Smooth muscle cell (in vitro differentiated cells): Measurements from ENCODE around the gene FAM222A. TPM values are rescaled to one million over a fixed set of nuclear protein-coding genes. Genes with fewer than 3 reads are reported as not detected.

Experiments
- DNase-seq: peaks from one replicate; lab custom pipeline; 2025; ENCODE audit not compliant: unreplicated experiment; lab: John Stamatoyannopoulos, UW
- H2AFZ ChIP-seq: fragments of 200-600 bp; sonication (generic); 2 replicates; pipeline ENCODE4 v1.6.0; 2016; ENCODE audit warnings: antibody characterized with exemption, low read depth, mild to moderate bottlenecking
- H3F3A ChIP-seq: fragments of 200-600 bp; sonication (generic); 2 replicates; pipeline ENCODE4 v1.6.0; 2017; ENCODE audit warnings: antibody characterized with exemption, low read depth
- H3K27ac ChIP-seq: fragments of 200-600 bp; sonication (generic); 2 replicates; pipeline ENCODE4 v1.5.1; 2016; ENCODE audit warnings: low read depth, mild to moderate bottlenecking
- H3K27me3 ChIP-seq: fragments of 200-600 bp; sonication (generic); 2 replicates; pipeline ENCODE4 v1.6.1; 2016; ENCODE audit warnings: low read depth, mild to moderate bottlenecking
- H3K36me3 ChIP-seq: fragments of 200-600 bp; sonication (generic); 2 replicates; pipeline ENCODE4 v1.5.1; 2016; ENCODE audit warnings: low read depth
- H3K4me1 ChIP-seq: fragments of 200-600 bp; sonication (generic); 2 replicates; pipeline ENCODE4 v1.5.1; 2016; ENCODE audit warnings: low read depth
- H3K4me2 ChIP-seq: fragments of 200-600 bp; sonication (generic); 2 replicates; pipeline ENCODE4 v1.6.0; 2016; ENCODE audit warnings: mild to moderate bottlenecking
- H3K4me3 ChIP-seq: fragments of 200-600 bp; sonication (generic); 2 replicates; pipeline ENCODE4 v1.5.1; 2016; ENCODE audit warnings: mild to moderate bottlenecking
- H3K79me2 ChIP-seq: fragments of 200-600 bp; sonication (generic); 2 replicates; pipeline ENCODE4 v1.6.0; 2016; ENCODE audit warnings: low read depth, mild to moderate bottlenecking
- H3K9ac ChIP-seq: fragments of 200-600 bp; sonication (generic); 2 replicates; pipeline ENCODE4 v1.6.0; 2016; ENCODE audit warnings: low read depth
- H3K9me3 ChIP-seq: fragments of 200-600 bp; sonication (generic); replicated peaks from 2 replicates; pipeline ENCODE4 v1.5.1; 2016; ENCODE audit warnings: low read depth
- H4K20me1 ChIP-seq: fragments of 200-600 bp; sonication (generic); 2 replicates; pipeline ENCODE4 v1.6.0; 2016; ENCODE audit warnings: low read depth
- CTCF ChIP-seq: fragments of 200-600 bp; sonication (generic); IDR thresholded peaks from 2 replicates; pipeline ENCODE4 v1.5.1; 2017; ENCODE audit warnings: borderline replicate concordance, mild to moderate bottlenecking, antibody characterized with exemption; ENCODE audit not compliant: insufficient read depth, poor library complexity, severe bottlenecking
- WGBS: methylation state at CpG from one replicate; pipeline ENCODE4 v1.1.7; 2016; ENCODE audit warnings: low lambda C conversion rate; 5-methylcytosine and 5-hydroxymethylcytosine counted together
- polyA plus RNA-seq: library from polyadenylated mRNA; unstranded; fragments of >200 nt; fragmentation: Nextera tagmentation; extraction: Ambion mirVana; gene quantifications from 2 replicates; pipeline ENCODE4 v1.2.1, GENCODE V29; 2016
- total RNA-seq: library from RNA; depleted of rRNA; stranded (reverse); fragments of >200 nt; gene quantifications from 2 replicates; pipeline ENCODE4 v1.2.3, GENCODE V29; 2014

Gene FAM222A
- total and polyA plus RNA-seq, 2 experiments from 2014 or later, result 0.85 to 1.7 TPM

GRCh38 chr12:109758426-109759420 lies 45.1 kb downstream of the FAM222A start:
- TF ChIP-seq CTCF, result no peak
- no peaks in the 10 kb centered on the region for H3K79me2 ChIP-seq
- no peak overlapping the region for H3K4me3 ChIP-seq
- H3K27ac ChIP-seq, result no peak overlapping the region
- no peak overlapping the region for H2AFZ ChIP-seq
- no peak for DNase-seq
- H3K27me3 ChIP-seq, result no peaks in the 10 kb centered on the region
- H3K4me1 ChIP-seq, result no peaks in the 10 kb centered on the region
- WGBS, result 84% methylated on average over 15 of the region's 15 CpGs
- no peak overlapping the region for H3K4me2 ChIP-seq
- no peak overlapping the region for H3K9ac ChIP-seq
- H3K9me3 ChIP-seq, result no peaks in the 10 kb centered on the region
- no peaks in the 10 kb centered on the region for H3F3A ChIP-seq
- no peaks in the 10 kb centered on the region for H4K20me1 ChIP-seq
- no peaks in the 10 kb centered on the region for H3K36me3 ChIP-seq

DNA sequence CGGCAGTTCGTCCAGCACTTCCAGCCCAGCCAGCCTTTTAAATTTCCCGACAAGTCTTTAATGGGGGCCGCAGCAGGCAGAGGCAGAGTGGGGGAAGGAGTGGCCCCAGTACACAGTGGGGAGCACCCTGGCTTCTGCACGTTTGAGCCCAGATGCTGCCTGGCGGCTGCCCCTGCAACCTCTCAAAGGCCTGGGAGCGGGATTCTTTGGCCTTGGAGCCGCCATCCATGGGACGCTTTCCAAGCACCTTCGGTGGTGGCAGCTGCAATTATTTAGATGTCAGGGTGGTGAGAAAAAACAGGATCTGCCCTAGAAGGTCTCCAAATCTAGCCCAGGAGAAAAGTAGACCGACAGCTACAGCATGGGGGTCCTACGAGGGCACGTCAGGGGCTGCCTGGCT lies 46.0 kb downstream of the FAM222A start:
- no peak overlapping the region for H3K9ac ChIP-seq
- WGBS, result 91% methylated on average over 13 of the region's 13 CpGs
- no peak for DNase-seq
- H3K4me1 ChIP-seq, result no peaks in the 10 kb centered on the region
- H3K27ac ChIP-seq, result no peak overlapping the region
- H4K20me1 ChIP-seq, result no peaks in the 10 kb centered on the region
- H3K4me2 ChIP-seq, result no peak overlapping the region
- H2AFZ ChIP-seq, result no peak overlapping the region
- no peak overlapping the region for H3K4me3 ChIP-seq
- TF ChIP-seq CTCF, result no peak
- H3K79me2 ChIP-seq, result no peaks in the 10 kb centered on the region
- H3F3A ChIP-seq, result no peaks in the 10 kb centered on the region
- no peaks in the 10 kb centered on the region for H3K27me3 ChIP-seq
- H3K9me3 ChIP-seq, result no peaks in the 10 kb centered on the region
- no peaks in the 10 kb centered on the region for H3K36me3 ChIP-seq

DNA sequence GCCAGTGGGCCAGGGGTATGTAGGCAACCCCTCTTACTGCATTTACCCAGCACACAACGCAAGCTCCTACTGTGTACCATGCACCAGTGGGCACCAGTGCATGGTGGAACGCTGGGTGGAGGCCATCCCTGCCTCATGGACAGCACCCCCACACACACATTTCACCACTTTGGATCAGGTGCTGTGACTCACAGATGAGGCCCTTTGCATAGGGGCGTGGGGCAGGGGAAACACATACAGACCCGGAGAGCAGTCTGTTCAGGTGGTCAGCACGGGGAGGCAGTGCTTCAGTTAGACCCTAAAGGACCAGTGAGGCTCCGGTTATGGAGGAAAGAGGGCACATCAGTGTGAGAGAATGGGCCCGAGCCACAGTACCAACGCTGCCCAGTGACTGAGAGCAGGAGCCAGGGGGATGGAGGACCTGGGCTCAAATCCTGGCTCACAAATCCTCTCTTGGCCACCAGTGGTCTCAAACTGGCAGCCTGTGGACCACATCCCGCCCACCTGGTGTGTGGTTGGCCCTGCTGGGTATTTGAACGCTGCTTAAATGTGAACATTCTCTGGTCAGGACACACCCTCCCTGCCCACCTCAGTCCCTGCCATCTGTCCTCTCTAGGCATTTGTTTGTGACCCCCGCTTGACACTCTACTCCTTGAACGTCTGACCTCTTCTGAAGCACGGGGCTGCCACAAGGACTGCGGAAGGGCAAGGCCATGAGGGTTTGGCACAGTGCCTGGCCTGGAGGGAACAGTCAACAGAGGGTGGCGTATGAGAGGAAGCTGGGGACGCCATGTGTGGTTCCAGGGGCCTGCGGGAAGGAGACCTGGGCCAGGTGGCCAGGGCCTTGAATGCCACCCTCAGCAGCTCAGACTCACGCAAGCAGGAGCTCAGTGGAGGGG lies 46.7 kb downstream of the FAM222A start:
- 98% methylated on average over 18 of the region's 18 CpGs for WGBS
- Histone ChIP-seq H3K9me3 (no peaks in the 10 kb centered on the region), H3K79me2 (no peaks in the 10 kb centered on the region), H2AFZ (no peak overlapping the region), H3K9ac (no peak overlapping the region), H3K4me3 (no peak overlapping the region), H3K36me3 (no peaks in the 10 kb centered on the region), H3K27ac (no peak overlapping the region), H3K4me1 (no peaks in the 10 kb centered on the region), H3K27me3 (no peaks in the 10 kb centered on the region), H4K20me1 (no peaks in the 10 kb centered on the region), H3F3A (no peaks in the 10 kb centered on the region), H3K4me2 (no peak overlapping the region)
- DNase-seq, result no peak
- no peak for TF ChIP-seq CTCF
